HG03575 (cell line): ENCODE results near the gene SS18L1.

Source experiments
- ATAC-seq: cut with Tn5 transposase; IDR thresholded peaks from one replicate; pipeline ENCODE4 v1.9.1; 2021; ENCODE audit not compliant: unreplicated experiment, insufficient number of reproducible peaks, low FRiP score; ENCODE audit errors: extremely low read depth

SS18L1 gene

DNA sequence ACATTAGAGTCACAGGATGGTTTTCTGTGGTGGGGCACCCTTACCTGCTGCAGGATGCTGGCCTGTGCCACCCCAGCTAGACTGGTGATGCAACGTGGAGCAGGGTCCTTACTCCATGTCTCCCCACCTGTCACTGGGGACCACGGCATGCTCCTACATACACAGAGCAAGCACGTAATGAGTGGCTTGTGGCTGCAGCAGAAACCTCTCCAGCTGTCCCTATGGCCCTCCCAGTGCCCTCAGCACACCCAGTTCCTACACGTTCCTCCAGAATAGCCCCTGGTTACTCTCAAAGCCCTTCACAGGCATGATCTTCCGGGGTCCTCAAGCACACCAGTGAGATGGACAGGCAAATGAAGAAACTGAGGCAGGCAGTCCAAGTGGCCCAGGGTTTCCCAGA, 24.5 kb upstream of the SS18L1 start:
- no peak for ATAC-seq

DNA sequence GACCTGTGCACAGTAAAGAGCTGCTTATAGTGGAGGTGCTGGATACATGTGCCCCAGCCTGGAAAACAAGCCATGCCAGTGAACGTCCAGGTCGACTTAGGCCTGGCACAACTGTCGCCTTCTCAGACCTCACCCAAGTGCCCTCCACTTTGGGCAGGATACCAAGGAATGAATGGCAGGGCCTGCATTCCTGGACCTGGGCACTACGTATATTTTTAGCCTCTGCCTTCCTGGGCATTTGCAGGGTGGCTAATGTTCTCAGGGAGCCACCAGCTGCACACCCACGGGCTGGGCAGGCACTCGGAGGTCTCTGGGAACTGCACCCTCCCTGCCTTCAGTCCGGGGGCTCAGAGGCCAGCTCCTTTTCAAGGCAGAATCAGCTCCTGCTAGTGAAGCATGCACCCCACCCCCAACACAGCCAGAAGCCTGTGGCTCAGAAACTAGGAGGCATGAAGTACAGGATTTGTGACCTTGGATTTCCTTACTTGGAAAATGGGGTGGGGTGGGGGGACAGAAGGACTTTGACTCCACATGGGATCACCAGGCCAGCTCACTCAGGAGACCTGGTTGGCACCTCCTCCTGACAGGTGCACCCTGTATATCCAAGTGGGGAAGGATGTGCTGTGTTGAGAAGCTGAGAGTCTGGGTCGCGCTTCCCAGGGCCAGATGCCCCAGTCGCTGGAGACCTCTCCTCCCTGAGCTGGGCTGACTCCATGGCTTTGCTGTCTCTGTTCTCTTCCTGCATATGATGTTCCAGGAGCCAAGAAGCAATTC, 23.8 kb upstream of the SS18L1 start:
- ATAC-seq: no peak

DNA sequence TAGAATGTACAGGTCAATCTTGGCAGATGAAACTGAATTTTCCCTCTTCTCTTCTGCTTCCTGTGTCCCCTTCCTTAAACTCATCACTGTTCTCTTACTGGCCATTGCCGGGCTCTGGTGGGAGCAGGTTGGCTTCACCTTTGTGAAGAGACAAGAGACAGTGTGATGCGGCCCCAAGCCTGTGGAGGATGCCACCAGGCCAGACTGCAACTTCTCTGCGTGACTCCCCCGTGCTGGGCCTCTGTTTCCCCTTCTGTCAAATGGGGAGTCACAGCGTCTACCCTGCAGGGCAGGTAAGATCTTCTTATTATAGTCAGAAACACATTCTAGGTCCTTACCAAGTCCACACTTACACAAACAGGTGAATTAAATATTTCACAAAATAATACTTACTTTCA, 23.2 kb upstream of the SS18L1 start:
- no peak for ATAC-seq

DNA sequence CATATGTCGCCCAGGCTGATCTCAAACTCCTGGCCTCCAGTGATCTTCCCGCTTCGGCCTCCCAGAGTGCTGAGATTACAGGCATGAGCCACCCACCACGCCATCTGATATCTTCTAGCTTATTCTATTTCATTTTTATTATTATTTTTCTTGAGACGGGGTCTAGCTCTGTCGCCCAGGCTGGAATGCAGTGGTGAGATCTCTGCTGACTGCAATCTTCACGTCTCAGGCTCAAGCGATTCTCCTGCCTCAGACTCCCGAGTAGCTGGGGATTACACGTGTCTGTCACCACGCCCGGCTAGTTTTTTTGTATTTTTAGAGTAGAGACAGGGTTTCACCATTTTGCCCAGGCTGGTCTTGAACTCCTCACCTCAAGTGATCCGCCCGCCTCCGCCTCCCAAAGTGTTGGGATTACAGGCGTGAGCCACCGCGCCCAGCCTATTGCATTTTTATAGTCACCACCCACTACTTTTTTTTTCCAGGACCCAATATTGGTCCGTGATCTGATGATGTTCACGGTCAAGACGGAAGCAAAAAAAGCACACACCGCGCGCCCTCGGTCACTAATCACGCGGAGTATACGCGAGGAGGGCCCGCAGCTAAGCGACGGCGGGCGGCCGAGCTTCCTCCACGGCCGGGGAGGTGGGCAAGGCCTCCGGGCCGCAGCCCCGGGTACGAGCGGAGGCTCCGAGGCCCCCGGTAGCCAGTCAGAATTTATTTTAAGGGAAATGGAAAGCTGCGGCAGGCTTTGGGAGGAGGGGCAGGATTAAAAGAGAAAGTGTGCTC, 22.4 kb upstream of the SS18L1 start:
- ATAC-seq: no peak

DNA sequence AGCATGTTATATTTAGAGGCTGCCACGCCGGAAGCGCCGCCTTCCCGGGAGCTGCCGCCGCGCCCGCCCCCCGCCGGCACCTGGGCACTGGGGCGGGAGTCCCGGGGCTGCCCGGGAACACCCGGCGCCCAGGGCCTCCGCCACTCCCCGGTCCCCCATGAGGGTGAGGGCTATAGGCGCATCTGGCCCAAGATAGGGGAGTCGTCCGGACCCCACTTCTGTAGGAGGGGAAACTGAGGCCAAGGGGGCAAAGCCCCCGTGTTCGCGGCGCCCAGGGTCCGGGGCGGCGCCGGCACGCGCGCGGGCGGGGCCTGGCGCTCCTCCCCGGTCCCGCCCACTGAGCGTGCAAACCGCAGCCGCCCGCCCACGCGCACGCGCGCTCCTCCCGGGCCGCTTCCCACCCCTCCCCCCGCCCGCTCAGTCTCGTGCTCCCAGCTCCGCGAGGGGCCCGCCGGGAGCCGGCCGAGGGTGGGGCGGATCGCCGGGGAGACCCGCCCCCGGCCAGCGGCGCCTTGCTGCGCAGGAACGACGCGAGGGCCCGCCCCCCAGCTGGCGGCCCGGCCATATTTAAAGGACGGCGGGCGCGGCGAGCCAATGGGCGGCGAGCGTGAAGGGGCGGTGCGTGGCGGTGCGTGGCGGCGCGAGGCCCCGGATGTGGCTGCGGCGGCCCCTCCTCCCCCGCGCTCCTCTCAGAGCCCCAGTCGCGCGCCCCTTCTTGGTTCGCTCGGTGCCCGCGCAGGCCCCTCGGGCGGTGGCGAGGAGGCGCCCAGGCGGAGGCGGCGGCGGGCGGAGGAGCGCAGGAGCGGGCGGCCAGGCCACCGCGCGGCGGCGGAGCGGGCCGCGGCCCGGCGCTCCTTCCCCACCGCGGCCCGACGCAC, 21.6 kb upstream of the SS18L1 start, which contains the start of gene LSM14B:
Gene LSM14B (plus strand): TSS at position 700 of the 878 bp plus-strand sequence. CDS start 192 bp downstream, outside the sequence.
- ATAC-seq: no peak

DNA sequence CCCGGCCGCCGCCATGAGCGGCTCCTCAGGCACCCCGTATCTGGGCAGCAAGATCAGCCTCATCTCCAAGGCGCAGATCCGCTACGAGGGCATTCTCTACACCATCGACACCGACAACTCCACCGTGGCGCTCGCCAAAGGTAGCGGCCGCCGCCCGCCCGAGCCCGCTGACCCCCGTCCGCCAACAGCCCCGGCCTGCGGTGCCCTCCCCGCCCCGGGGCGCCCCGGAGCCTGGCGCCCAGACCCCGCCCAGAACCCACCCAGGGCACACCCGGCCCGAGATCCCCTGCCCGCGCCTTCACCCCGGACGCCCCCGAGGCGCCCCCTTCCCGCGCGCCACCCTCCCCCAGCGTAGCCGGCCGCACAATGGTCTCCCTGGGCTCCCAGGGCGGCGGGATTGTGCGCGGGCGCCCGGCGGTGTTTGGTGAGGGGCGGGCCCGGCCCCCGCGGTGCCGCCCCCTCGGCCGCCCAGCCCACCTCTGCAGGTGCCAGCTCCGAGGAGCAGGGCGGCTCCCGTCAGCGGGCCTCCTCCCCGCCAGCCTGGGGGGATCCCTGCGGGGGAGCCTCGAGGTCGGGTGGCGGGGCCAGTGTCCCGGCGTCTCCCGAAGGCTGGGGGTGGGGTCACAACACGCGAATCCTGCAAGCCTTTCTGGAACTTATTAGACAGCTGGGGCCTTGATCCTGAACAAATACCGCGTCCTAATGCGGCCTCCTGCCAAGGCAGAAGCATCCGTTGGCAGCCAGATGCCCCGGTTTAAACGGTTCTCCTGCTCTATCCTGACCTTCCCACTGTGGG, 20.7 kb upstream of the SS18L1 start:
- ATAC-seq: no peak

DNA sequence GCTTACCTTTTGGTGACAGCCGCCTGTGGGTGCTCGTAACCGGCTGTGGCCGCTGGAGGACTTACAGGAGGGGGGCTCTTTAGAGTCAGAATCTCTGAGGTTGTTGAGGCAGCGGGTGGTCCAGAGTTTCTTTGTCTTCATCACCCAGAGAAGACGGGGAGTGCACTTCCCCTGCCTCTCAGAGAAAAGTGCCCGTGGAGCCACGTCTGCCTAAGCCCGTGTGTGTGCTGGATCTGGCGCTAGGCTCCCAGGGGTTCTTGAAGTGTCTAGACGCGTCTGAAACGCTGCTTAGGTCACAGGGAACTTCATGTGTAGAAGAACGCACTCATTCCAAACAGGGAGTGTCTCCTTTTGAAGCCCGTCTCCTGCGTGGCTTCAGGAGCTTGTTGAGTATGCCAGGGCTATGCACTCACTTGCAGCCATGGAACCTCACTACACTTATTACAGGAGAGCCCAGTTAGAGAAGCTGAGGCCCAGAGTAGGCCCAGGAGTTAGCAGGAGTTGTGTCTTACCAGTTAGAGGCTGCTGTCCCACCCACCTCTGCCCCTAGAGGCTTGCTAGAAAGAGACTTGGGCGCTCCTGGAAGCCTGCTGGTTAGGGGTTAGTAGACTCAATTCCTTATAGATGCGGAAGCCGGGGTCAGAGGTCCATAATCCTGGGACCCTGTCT, 20.0 kb upstream of the SS18L1 start:
- no peak for ATAC-seq

DNA sequence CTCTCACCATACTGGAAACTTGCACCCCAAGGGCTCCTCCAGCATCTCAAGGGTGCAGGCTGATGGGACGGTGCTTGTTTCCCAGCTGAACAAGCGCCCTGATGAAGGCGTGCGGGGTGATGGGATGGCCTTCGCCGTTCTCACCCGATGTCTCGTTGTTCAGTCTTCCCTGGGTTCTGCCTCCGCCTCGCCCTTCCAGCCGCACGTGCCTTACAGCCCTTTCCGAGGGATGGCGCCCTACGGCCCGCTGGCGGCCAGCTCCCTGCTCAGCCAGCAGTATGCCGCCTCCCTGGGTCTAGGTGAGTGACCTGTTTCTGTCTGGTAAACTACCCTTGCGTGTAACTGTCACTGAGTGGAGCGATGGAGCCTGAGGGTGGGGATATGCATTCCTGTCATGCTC, 17.4 kb upstream of the SS18L1 start:
- ATAC-seq: no peak

DNA sequence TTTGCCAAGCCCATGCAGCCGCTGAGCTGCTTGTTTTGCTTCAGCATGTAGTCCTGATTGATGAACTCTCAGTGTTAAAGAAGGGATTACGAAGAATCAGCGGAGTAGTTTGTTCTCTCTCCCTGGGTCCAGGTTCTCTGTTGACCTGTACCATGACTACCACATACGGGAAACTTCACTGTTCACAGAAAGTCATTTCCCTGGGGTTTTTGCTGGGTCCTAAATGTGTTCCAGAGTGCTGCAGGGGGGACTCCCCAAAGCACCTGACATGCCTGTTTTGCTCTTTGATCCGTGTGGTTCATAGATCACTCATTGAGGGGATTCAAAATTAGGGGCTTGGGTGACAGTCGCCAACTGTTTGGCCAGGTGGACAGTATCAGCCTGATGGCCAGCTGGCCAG, 15.8 kb upstream of the SS18L1 start:
- no peak for ATAC-seq

DNA sequence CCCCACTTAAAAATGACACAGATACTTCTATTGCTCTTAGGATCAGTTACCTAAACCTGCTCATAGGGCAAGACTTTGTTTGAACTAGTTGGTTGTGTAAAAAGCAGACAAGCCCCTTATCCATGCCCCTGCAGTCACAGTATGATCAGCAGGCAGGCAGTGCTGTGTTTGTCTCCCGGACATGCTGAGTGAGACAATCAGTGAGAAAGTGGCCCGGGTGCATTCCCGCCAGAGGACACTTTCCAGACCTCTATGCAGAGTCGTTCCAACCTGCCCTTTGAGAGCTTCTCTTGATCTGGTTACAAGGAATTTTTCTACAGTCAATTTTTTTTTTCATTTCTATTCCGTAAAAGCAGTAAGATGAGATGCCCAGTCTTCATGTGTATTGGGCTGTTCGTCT, 15.1 kb upstream of the SS18L1 start:
- no peak for ATAC-seq

DNA sequence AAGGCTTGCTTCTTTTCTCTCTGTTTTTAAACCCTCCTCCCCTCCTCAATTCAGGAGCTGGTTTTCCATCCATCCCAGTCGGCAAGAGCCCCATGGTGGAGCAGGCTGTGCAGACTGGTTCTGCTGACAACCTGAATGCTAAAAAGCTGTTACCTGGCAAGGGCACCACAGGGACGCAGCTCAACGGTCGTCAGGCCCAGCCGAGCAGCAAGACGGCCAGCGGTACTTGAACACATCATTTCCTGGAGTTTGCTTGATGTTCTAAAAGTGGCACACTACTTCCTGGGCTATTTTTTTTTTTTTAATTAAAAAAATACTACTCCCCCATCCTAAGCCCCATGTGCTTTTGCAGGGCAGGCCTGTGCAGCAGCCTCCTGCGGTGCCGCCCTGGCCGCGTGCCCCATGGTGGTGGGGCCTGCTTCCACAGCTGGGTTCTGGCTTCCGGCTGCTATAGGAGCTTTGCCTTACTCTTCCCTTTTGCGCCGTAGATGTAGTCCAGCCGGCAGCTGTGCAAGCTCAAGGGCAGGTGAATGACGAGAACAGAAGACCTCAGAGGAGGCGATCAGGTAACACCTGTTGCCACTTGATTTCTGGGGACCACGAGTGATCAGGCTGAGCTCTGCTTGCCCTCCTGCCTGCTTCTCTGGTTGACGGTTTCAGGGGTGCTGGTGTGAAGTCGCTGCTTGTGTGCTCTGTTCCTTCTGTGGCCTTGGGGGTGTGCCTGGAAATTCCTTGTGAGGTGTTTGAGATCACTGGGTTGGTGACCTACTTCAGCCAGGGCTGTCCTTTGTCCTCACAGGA, 13.6 kb upstream of the SS18L1 start:
- no peak for ATAC-seq

DNA sequence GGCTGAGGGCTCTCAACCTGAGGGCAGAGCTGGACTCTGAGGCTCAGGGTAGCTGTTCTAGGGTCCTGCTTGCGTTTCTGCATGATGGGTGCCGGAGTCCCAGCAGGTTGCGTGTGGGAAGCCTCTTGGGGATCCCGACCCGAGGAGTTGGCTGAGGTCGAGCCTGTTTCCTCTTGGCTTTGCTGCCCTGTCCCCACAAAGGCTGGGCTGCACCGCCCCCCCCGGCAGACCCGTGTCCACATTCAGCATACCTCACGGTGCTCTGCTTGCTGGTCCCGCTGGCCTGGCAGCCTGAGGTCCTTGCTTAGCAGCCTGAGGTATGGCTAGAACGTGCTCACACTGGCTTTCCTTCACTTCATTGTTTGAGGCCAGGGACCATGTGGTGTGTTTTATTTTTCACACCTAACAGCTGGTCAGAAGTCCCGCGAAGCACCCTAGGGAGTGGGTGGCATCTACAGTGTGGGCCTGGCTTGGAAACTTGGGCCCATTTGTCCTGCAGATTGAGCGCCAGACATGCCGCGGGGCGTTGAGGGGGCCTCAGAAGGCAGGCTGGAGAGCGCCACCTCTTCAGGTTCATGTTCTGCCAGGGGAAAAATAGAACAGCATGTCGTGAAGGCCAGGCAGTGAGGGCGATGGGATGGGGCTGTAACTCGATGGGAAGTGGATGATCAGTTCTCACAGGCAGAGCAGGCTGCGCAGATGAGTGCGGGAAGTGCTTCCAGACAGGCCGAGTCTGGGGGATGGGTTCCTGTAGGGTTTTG, 11.8 kb upstream of the SS18L1 start:
- no peak for ATAC-seq

DNA sequence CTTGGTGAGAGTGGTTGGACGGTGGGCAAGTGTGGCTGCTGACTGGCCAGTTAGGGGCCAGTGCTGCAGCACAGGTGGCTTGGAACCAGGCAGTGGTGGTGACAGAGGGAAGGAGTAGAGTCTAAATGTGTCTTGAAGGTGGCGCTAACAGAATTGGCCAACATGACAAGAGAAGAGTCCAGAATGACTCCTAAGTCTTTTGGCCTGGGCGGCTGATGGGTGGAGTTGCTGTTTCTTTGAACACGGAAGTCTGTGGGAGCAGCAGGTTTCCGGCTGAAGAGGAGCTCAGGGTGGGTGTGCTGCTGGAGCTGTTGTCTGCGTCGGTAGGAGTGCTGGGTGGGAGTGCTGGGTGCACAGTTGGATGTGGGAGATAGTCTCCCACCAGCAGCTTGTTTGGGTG, 11.1 kb upstream of the SS18L1 start:
- no peak for ATAC-seq

DNA sequence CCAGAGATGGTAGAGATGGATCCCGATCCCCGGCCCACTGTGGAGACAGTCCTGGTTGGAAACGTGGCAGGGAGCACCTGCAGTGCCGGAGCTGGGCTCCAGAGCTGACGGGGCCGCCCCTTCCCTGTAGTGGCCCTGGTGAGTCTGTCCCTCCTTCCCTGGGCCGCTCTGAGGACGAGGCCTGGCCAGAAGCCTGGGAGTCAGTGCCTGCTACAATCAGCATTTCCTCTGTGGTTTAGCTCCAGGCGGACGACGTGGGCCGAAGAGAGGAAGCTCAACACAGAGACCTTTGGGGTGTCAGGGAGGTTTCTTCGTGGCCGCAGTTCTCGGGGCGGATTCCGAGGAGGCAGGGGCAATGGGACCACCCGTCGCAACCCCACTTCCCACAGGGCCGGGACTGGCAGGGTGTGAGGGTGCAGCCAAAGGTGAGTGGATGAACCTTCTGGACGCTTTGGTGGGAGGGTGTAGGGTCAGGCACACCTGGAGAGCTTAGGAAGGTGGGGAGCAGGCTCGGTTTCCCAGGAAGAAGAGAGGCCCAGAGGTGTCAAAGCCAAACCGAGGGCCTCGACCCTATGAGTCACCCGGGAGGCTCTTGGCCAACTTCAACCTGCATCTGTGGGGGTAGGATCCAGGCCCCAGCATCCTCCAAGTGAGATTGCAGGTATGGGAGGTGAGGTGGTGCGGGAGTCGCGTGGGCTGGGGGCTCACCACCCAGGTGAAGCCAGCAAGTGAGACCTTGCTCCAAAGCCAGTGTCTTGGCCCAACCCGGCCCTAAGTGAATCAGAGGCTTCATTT, 10.3 kb upstream of the SS18L1 start:
- ATAC-seq: no peak

DNA sequence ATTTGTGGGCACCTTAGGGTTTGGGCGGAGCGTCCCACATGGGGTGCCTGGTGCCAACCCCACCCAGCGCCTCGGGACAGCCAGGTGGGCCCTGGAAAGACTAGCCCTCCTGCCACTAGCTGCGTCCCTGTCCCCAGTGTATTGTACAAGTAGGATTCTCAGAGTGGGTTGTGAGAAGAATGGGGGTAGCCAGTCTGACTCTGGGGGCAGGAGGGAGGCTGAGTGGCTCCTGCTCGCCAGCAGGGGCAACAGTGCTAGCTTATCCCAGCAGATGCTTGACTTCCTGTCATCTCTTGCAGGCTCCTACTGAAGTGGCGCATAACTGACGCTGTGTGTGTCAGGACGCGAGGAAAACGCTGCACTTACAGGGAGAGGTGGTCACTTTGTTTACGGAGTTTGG, 9.7 kb upstream of the SS18L1 start:
- no peak for ATAC-seq

DNA sequence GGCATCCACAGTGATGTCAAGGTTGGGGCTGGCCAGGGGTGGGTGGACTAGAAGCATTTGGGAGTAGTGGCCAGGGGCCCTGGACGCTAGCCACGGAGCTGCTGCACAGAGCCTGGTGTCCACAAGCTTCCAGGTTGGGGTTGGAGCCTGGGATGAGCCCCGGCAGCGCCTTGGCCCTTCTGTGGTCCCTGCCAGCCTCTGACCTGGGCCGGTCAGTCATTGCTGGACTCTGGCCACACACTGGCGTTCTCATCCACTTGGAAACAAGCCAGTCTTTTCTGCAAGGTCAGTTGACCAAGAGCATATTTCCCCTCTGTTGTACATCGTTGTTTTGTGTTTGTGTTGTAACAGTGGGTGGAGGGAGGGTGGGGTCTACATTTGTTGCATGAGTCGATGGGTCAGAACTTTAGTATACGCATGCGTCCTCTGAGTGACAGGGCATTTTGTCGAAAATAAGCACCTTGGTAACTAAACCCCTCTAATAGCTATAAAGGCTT, 8.8 kb upstream of the SS18L1 start:
- ATAC-seq: no peak
